GM12875 (cell line): ENCODE data around the gene SFRP2.

Experiments used
- H3K4me3 ChIP-seq: one replicate; pipeline ENCODE4 v1.5.1; 2011; ENCODE audit warnings: low read depth, low read length, control low read depth
- TF ChIP-seq, protein P1 (sequence below): IDR thresholded peaks from 2 replicates; pipeline ENCODE4 v1.5.1; 2011; ENCODE audit warnings: low read depth, mild to moderate bottlenecking, control low read depth, inconsistent platforms, low read length, moderate library complexity, borderline replicate concordance; ENCODE audit not compliant: insufficient read depth

SFRP2 gene

DNA sequence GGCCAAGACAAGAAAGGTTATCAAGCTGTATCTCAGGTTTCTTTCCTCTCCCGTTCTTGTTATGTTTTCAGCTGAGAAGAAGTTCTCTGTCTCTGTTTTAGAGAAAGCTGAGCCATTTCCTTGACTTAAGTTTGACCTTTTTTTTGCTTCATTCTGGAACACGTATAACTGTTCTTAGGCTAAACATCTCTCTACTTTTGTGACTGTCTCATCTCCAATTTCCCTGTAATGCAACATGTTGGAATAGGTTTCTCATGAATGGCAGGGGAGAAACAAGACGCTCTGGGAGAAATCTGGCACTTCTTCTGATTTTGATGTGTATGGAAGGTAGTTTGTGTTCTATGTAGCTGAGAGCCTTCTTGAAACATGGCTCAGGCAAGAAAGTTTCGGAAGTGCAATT, 36.2 kb upstream of the SFRP2 start:
- TF ChIP-seq, protein P1, sequence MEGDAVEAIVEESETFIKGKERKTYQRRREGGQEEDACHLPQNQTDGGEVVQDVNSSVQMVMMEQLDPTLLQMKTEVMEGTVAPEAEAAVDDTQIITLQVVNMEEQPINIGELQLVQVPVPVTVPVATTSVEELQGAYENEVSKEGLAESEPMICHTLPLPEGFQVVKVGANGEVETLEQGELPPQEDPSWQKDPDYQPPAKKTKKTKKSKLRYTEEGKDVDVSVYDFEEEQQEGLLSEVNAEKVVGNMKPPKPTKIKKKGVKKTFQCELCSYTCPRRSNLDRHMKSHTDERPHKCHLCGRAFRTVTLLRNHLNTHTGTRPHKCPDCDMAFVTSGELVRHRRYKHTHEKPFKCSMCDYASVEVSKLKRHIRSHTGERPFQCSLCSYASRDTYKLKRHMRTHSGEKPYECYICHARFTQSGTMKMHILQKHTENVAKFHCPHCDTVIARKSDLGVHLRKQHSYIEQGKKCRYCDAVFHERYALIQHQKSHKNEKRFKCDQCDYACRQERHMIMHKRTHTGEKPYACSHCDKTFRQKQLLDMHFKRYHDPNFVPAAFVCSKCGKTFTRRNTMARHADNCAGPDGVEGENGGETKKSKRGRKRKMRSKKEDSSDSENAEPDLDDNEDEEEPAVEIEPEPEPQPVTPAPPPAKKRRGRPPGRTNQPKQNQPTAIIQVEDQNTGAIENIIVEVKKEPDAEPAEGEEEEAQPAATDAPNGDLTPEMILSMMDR = no peak
- H3K4me3 ChIP-seq = no peak overlapping the region

DNA sequence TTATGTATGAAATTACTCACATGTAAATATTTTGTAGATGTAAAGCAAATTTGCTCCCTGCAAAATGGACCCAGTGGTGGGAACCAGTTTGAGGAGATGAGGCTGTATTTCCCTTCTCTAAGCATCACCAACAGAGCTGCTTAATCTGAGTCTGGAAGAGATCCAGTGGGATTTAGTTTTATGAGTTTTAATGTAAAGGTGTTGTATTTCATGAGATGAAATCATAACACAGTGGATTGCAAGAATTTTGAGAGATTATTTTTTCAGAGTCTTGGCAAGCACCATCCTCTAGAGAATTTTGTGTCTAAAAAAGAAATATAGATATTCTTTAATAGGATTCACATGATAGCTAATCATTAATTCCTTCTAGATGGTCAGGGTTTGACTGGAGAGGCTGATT, 35.6 kb upstream of the SFRP2 start:
- TF ChIP-seq, protein P1 = no peak
- H3K4me3 ChIP-seq = no peak overlapping the region

DNA sequence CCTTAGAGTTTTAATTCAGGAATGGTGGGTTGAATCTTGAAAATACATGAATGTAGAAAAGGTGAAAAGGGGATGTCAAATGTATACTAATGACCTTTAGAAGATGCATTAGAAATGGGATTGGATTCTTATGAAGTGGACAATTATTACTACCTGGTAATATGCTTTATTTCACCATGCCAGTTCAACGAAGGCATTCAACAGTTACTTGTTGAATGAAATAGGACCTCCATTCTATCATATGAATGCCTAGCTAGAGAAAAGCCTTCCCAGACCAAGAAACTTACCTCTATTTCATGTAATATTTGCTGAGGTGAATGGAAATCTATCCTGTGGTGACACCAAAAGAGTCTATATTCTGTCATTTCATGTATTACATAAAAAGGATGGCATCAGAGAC, 34.6 kb upstream of the SFRP2 start:
- TF ChIP-seq, protein P1 = no peak
- no peak overlapping the region for H3K4me3 ChIP-seq

DNA sequence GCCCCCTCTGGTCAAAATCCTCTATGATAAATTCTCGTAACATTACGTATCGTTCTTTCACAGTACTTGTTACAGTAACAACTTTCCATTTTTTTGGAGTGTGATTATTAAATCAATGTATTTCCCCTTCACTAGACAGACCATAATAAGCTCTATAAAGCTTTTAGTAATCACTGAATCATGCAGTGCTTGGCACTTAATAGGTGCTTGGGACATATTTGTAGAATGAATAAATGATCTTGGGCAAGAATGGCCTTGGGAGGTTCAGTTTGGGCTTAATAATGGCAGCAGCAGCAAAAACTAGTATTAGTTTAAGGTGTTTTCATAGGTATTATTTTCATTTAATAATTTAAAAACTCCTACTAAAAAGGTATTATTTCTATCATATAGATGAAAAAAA, 33.4 kb upstream of the SFRP2 start:
- H3K4me3 ChIP-seq = no peak overlapping the region
- TF ChIP-seq, protein P1 = no peak

DNA sequence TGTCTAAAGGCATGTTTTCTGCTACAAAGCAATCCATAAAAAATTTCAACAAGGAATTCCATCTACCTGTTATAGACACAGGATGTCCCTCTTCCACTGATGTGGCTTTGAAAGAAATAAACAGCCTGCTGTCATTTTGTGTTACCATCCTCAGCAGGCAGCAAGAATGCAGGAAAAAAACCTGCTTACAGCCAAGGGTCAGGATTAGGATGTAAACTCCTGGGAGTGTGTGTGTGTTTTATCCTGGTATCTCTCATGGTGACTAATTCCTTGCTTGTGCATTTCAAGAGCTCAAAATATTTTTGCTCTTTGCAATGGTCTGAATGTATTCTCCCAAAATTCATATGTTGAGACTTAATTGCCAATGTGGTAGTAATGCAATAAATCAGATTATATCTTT, 28.6 kb upstream of the SFRP2 start:
- no peak overlapping the region for H3K4me3 ChIP-seq
- TF ChIP-seq, protein P1 = no peak

DNA sequence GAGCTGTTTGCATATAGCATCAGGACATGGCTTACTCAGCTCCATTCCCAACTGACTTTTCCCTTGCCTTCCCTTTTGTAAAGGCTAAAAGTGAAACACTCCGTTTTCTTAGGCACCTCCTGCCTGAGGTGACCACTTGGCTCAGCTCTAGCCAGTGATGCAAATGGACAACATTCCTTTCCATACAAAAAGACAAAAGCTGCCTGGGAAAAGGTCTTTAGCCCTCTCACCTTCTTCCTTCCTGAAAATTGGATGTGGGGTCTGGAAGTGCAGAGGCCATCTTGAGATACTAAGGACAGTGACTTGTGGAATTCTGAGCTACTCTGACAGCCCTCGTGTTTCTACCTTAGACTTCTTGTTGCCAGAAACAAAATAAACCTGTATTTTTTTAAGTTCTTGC, 27.7 kb upstream of the SFRP2 start:
- no peak overlapping the region for H3K4me3 ChIP-seq

DNA sequence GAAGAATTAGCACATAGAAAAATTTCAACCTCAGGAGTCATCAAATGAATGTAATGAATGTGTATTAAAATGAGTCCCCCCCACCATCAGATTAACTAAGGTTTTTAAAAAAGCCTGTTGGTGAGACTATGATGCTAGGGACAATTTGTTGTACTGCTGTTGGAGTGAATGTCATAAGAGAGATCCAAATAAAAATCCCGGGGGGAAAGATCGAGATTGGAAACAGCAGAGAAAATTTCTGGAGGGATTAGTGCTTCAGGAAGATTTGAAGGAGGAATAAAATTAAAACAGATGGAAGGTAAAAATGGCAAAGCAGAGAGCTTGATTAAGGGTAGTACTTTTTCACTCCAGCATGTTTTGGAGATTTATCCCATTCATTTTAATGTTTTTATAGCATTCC, 25.9 kb upstream of the SFRP2 start:
- H3K4me3 ChIP-seq = no peak overlapping the region
- TF ChIP-seq, protein P1 = no peak

More for the DNA sequence above, 27.7 kb upstream of the SFRP2 start:
- TF ChIP-seq, protein P1 = no peak
